GM18511 (cell line): ENCODE measurements around the gene CST11.
"Not testable (repeated sequence)": the region's sequence is repeated elsewhere in the genome, so short reads cannot be mapped to it uniquely, and the experiment has no call there.

ENCODE experiments used
- ATAC-seq: cut with Tn5 transposase; IDR thresholded peaks from one replicate; pipeline ENCODE4 v1.9.1; 2021; ENCODE audit warnings: mild to moderate bottlenecking, moderate library complexity; ENCODE audit not compliant: unreplicated experiment

Gene CST11

GRCh38 chr20:23452776-23453175, at the start of gene CST11:
Gene CST11, minus strand, starts transcription at chr20:23452876. Its CDS starts 65 bp downstream, at chr20:23452811.
- no peak for ATAC-seq

DNA sequence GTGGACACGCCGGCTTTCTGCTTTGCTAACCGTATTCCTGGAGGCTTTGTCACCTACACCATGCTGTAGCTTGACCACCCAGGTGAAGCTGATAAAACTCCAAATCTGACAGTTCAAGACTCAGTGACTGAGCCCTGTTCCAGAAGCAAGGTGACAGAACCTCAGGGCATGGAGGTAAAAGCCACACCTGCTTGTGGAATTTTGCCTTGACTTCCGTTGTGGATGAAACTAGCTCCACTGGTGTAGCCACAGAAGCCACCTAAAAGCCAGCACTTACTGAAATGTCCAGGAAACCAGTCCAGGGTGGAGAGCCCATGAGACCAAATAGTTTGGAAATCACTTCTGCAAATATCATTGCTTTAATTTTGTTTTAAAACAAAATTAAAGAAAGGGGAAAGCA, 49.2 kb upstream of the CST11 start:
- ATAC-seq, result no peak

DNA sequence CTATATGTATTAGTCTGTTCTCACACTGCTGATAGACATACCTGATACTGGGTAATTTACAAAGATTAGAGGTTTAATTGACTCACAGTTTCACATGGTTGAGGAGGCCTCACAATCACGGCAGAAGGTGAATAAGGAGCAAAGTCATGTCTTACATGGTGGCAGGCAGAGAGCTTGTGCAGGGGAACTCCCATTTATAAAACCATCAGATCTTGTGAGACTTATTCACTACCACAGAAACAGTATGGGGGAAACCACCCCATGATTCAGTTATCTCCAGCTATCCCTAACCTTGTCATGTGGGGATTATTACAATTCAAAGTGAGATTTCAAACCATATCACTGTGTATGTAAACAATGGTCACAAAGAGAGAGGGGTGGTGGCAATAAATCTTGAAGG, 44.9 kb upstream of the CST11 start:
- no peak for ATAC-seq

GRCh38 chr20:23493172-23493772, 40.6 kb upstream of the CST11 start:
- no peak for ATAC-seq

GRCh38 chr20:23492292-23492691, 39.6 kb upstream of the CST11 start:
- ATAC-seq, result no peak

GRCh38 chr20:23490817-23491216, 38.1 kb upstream of the CST11 start, which contains the start of gene CST8:
Gene CST8, plus strand, starts transcription at chr20:23491117. Its CDS starts 551 bp downstream, at chr20:23491668.
- no peak for ATAC-seq

GRCh38 chr20:23488996-23489395, 36.3 kb upstream of the CST11 start:
- no peak for ATAC-seq

DNA sequence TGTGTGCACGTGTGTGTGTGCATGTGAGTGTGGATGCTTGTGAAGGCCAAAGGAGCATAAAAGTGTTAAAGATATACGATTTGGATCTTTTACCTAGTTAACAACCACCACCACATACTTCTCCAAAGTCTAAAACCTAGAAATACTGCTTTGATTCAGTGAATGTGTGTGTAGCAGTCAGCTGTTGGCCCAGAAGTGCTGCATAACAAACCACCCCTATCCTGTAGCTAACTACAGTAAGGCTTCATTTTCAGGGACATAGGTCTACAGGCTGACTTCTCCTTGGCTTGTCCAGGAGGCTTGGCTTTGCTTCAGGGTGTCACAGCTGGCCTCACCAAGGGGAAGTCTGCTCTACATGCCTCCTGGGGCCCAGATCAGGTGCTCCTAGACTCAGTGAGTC, 35.8 kb upstream of the CST11 start:
- ATAC-seq, result no peak

DNA sequence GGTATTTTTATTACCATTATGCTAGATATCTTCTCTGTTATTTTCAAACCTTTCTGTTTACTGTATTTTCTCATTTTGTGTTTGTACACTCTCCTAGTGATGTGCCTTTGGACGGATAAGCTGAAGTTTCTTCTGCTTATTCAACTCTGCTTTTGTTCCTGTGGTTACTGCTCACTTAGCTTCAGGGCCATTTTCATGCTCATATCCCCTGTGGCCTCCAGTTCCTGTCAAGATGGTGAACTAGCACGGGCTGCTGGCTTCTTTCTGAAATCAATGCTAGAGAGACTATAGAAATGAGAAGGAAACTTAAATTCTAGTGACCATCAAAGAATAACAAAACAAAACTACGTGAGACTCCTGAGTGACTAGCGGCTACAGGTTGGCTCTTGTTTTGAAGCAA, 31.4 kb upstream of the CST11 start:
- no peak for ATAC-seq

GRCh38 chr20:23482138-23482537, 29.5 kb upstream of the CST11 start:
- no peak for ATAC-seq

GRCh38 chr20:23479043-23479442, 26.4 kb upstream of the CST11 start:
- ATAC-seq, result no peak

GRCh38 chr20:23477223-23477622, 24.5 kb upstream of the CST11 start:
- no peak for ATAC-seq

DNA sequence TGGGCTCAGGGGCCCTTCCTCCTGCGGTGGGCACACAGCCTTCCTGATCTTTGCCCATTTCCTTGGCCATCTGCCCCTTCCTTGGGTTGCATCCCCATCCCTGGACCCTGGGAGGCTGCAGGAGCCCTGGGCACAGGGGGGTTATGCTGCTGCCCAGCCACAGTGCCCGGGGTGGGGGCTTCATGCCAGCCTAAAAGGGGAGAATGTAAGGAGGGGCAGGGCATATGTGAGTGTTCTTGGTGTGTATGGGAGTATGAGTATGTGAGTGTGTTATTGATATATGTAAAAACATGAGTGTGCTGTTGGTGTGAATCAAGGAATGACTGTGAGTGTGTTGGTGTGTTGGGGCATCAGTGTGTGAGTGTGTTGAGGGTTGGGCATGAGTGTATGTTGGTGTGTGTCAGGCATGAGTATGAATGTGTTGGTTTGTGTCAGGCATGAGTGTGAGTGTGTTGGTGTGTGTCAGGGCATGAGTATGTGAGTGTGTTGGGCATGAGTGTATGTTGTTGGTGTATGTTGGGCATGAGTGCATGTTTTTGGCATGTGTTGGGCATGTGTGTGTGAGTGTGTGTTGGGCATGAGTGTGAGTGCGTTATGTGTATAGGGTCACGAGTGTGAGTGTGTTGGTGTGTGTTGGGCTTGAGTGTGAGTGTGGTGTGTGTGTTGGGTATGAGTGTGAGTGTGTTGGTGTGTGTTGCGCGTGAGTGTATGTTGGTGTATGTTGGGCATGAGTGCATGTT, 23.5 kb upstream of the CST11 start:
- no peak for ATAC-seq

DNA sequence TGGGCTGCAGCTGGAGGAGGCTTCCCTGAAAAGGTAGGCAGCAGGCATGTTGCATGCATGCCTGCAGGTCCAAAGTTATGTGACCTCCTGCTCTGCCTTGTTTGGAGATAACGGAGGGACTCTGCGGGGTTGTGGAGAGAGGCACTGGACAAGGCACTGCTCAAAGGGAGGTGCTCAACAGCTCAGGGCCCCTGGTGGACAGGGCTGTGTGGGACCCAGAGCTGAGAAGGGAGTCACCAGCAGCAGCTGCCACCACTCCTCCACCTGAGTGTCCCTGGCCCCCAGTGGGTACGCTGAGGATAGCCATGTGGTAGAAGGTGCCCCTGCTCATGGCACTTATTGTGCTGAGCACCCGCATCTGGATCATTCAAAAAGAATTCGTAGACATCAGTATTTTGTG, 22.7 kb upstream of the CST11 start:
- ATAC-seq, result no peak

DNA sequence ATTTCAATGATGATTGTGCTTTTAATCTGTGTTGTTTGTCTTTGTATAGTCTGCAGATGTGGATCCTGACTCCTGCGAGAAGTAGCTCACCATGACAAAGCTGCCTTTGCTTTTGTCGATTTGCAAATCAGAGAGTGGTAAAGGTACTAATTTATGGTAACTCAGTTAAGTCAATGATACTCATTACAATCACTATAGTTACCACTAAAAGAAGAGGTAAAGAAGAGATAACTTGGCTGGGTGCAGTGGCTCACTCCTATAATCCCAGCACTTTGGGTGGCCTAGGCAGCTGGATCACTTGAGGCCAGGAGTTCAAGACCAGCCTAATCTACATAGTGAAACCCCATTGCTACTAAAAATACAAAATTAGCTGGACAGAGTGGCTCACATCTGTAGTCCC, 20.6 kb upstream of the CST11 start:
- ATAC-seq, result not testable (repeated sequence)

- not testable (repeated sequence) for ATAC-seq
Observed at GRCh38 chr20:23472306-23472705, 19.6 kb upstream of the CST11 start.

DNA sequence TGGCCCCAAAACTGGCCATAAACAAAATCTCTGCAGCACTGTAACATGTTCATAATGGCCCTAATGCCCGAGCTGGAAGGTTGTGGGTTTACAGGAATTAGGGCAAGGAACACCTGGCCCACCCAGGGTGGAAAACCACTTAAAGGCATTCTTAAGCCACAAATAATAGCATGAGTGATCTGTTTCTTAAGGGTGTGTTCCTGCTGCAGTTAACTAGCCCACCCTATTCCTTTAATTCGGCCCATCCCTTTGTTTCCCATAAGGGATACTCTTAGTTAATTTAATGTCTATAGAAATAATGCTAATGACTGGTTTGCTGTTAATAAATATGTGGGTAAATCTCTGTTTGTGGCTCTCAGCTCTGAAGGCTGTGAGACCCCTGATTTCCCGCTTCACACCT, 14.3 kb upstream of the CST11 start:
- not testable (repeated sequence) for ATAC-seq

DNA sequence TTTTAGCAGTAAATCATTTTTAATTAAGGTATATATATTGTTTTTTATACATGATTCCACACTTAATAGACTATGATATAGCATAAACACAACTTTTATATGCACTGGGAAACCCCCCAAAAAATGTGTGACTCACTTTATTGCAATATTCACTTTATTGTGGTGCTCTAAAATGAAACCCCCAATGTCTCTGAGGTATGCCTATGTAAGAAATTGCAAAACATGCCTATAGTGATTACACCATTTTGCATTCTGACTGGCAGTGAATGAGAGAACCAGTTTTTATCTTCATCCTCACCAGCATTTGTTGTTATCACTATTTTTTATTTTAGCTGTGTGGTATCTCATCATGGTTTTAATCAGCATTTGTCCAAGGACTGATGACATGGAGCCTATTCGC, 8.5 kb upstream of the CST11 start:
- no peak for ATAC-seq

- no peak for ATAC-seq
Observed at GRCh38 chr20:23459461-23460150, 6.9 kb upstream of the CST11 start.

GRCh38 chr20:23456873-23457272, 4.2 kb upstream of the CST11 start:
- no peak for ATAC-seq

DNA sequence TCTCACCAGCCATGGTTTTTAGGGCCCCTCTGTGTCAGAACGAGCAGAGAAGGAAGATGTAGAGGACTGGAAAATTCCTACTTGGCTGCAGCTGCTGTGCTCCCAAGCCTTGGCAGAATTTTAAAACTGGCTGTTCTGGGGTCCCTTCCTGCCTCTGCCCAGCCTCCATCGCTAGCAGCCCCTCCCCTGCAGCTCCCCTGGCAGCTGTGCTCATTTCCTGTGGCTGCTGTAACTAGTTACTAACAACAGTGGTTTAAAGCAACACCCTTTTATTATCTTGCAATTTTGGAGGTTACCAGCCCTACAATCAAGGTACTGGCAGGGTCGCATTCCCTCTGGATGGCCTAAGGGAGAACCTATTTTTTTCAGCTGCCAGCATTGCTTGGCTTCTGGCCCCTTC, 3.7 kb upstream of the CST11 start:
- ATAC-seq, result peak; percentile 48

GRCh38 chr20:23455639-23456038, 3.0 kb upstream of the CST11 start:
- ATAC-seq, result no peak
